Testis (tissue), 5 donors: Measurements from ENCODE around the gene ZNF142. TPM values are rescaled to one million over a fixed set of nuclear protein-coding genes. Genes with fewer than 3 reads are reported as not detected.
A peak's percentile ranks its signal among the peaks of the same experiment; 100 is the strongest.

Experiments used
- DNase-seq: peaks from one replicate; pipeline ENCODE4 v3.0.0-alpha.2; 2019
- H3K27ac ChIP-seq, 2 donors: fragments of 200-600 bp; sonication (generic); one replicate each; pipeline ENCODE4 v1.5.1; 2019
- H3K27me3 ChIP-seq: fragments of 200-600 bp; sonication (generic); one replicate; pipeline ENCODE4 v1.5.1; 2019
- H3K36me3 ChIP-seq: fragments of 200-600 bp; sonication (generic); one replicate; pipeline ENCODE4 v1.5.1; 2017; ENCODE audit warnings: low read depth; ENCODE audit errors: missing control alignments
- H3K4me1 ChIP-seq: fragments of 200-600 bp; sonication (generic); one replicate; pipeline ENCODE4 v1.5.1; 2019
- H3K4me3 ChIP-seq, 2 donors: fragments of 200-600 bp; sonication (generic); one replicate each; pipeline ENCODE4 v1.5.1; 2017 to 2019
- H3K9me3 ChIP-seq: fragments of 200-600 bp; sonication (generic); one replicate; pipeline ENCODE4 v1.5.1; 2017
- CTCF ChIP-seq, 3 experiments: fragments of 450-650 bp in 2 of 3; fragments of 200-600 bp in 1 of 3; sonication (generic) in 1 of 3; IDR thresholded peaks; one replicate each; pipeline ENCODE4 v1.5.1; 2016 to 2019; ENCODE audit warnings: antibody characterized with exemption in 3 of 3, mild to moderate bottlenecking in 2 of 3, moderate library complexity in 1 of 3
- POLR2A ChIP-seq: fragments of 450-650 bp; IDR thresholded peaks from one replicate; pipeline ENCODE4 v1.6.1; 2017; ENCODE audit warnings: antibody characterized with exemption, mild to moderate bottlenecking, moderate library complexity
- WGBS, 2 donors: methylation state at CpG; one replicate each; pipeline ENCODE4 v1.1.5; 2018; 5-methylcytosine and 5-hydroxymethylcytosine counted together
- intact Hi-C: fragments of 100-400 bp; cut with DNase I; formaldehyde crosslinking; loops from one replicate; pipeline ENCODE4 v1.15.1; 2023; ENCODE audit warnings: low total_unique reads
- long read RNA-seq, 2 donors: transcript quantifications; one replicate each; lab custom pipeline, GENCODE V29; 2026
- polyA plus RNA-seq: library from polyadenylated mRNA; stranded (reverse); fragments of 350-450 nt; fragmentation: Illumina TruSeq; extraction: RNeasy Lipid Tissue Mini Kit (QIAGEN cat#74804); gene quantifications from one replicate; pipeline ENCODE4 v1.2.3, GENCODE V29; 2014; ENCODE audit warnings: low read depth, low replicate concordance; ENCODE audit not compliant: insufficient read depth
- total RNA-seq, 2 donors: library from RNA; depleted of rRNA; stranded (reverse); fragments of >200 nt; gene quantifications; one replicate each; pipeline ENCODE4 v1.2.3, GENCODE V29; 2016

Gene ZNF142
- 10 to 100 TPM; 32.7 to 39.3 TPM for total RNA-seq
- 23.3 TPM for polyA plus RNA-seq
- long read RNA-seq, donor 1, partial matches to known transcripts: 0 of 1 reads
- long read RNA-seq, donor 1, other reads (novel, unspliced or antisense): 0 of 1 reads
- long read RNA-seq, donor 2: 0 reads

GRCh38 chr2:218659258-218659987 is at the start of gene ZNF142, which contains the start of gene BCS1L:
TSS of gene ZNF142 (minus strand) at chr2:218659623. CDS start at chr2:218656429, 3,194 bp downstream.
TSS of gene BCS1L (plus strand) at chr2:218659683. CDS start at chr2:218660988, 1,305 bp downstream.
- 1% methylated on average over 26 to 49 of the region's 49 CpGs for WGBS, 2 donors
- Histone ChIP-seq H3K9me3 (no peaks in the 10 kb centered on the region), H3K4me3 (peak within 1 kb of the TSS; percentile 75 to 77), H3K4me1 (peaks cover 10% of the 10 kb centered on the region), H3K27ac (peak within 1 kb of the TSS; percentile 12 to 66), H3K36me3 (no peaks in the 10 kb centered on the region), H3K27me3 (no peaks in the 10 kb centered on the region)
- TF ChIP-seq POLR2A (no peak), CTCF (IDR thresholded peaks at IDR 0.05) (no peak)
- peak; percentile 98 for DNase-seq
- intact Hi-C loops: no loop called here

GRCh38 chr2:218708086-218708485 is 48.7 kb upstream of the ZNF142 start:
- Histone ChIP-seq H3K4me3 (no peak overlapping the region), H3K27me3 (no peaks in the 10 kb centered on the region), H3K4me1 (peaks cover 11% of the 10 kb centered on the region), H3K36me3 (no peaks in the 10 kb centered on the region), H3K9me3 (no peaks in the 10 kb centered on the region), H3K27ac (no peak overlapping the region)
- DNase-seq: no peak
- 94 to 95% methylated on average over 4 of the region's 4 CpGs for WGBS, 2 donors
- no peak for TF ChIP-seq POLR2A
- TF ChIP-seq CTCF (IDR thresholded peaks at IDR 0.05): no peak
- intact Hi-C loops: no loop called here

GRCh38 chr2:218703341-218703740 is 43.9 kb upstream of the ZNF142 start:
- DNase-seq: no peak

GRCh38 chr2:218701806-218702205 is 42.4 kb upstream of the ZNF142 start:
- Histone ChIP-seq H3K27ac (no peak overlapping the region), H3K36me3 (no peaks in the 10 kb centered on the region), H3K9me3 (no peaks in the 10 kb centered on the region), H3K4me1 (no peaks in the 10 kb centered on the region), H3K27me3 (no peaks in the 10 kb centered on the region), H3K4me3 (no peak overlapping the region)
- DNase-seq: no peak
- 86 to 97% methylated on average over 2 of the region's 2 CpGs for WGBS, 2 donors
- TF ChIP-seq POLR2A: no peak
- no peak for TF ChIP-seq CTCF (IDR thresholded peaks at IDR 0.05)
- intact Hi-C loops: no loop called here

More at GRCh38 chr2:218703341-218703740, 43.9 kb upstream of the ZNF142 start:
- Histone ChIP-seq H3K36me3 (no peaks in the 10 kb centered on the region), H3K4me3 (no peak overlapping the region), H3K9me3 (no peaks in the 10 kb centered on the region), H3K4me1 (no peaks in the 10 kb centered on the region), H3K27me3 (no peaks in the 10 kb centered on the region), H3K27ac (no peak overlapping the region)
- intact Hi-C loops: no loop called here
- 76 to 89% methylated on average over 4 of the region's 4 CpGs for whole genome bisulfite sequencing, 2 donors
- TF ChIP-seq POLR2A (no peak), CTCF (IDR thresholded peaks at IDR 0.05) (no peak)
